K562 (cell line): Measurements from ENCODE around the gene CD226.

Experiments used
- CTCF ChIP-seq, 3 experiments: IDR thresholded peaks in 2 of 3; conservative IDR thresholded peaks in 1 of 3; 2 replicates each; pipeline ENCODE4 v1.5.1; 2011 to 2012; ENCODE audit warnings: low read length in 3 of 3, mild to moderate bottlenecking in 3 of 3, control low read depth in 2 of 3, improper control_type of control experiment in 1 of 3, inconsistent platforms in 1 of 3, low read depth in 1 of 3, mixed read lengths in 1 of 3, moderate library complexity in 1 of 3; ENCODE audit not compliant: insufficient read depth in 2 of 3
- HBP1 ChIP-seq: fragments of 450-650 bp; formaldehyde crosslinking; IDR thresholded peaks from 2 replicates; pipeline ENCODE4 v1.4.0; 2022; ENCODE audit warnings: missing genetic modification characterization
- SIX5 ChIP-seq, 2 experiments: IDR thresholded peaks; 2 replicates each; pipeline ENCODE4 v1.6.1; 2011; ENCODE audit warnings: low read length in 2 of 2, borderline replicate concordance in 1 of 2, low read depth in 1 of 2, mild to moderate bottlenecking in 1 of 2, moderate library complexity in 1 of 2; ENCODE audit not compliant: insufficient read depth in 1 of 2

DNA sequence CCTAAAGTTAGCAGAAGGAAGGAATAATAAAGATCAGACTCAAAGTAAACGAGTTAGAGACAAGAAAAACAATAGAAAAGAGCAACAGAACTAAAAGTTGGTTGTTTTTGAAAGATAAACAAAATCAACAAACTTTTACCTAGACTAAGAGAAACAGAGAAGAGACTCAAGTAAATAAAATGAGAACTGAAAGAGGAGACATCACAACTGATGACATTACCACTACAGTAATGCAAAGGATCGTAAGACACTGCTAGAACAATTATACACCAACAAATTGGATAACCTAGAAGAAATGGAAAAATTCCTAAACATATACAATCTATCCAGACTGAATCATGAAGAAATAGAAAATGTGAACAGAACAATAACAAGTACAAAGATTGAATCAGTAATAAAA is 139.3 kb downstream of the CD226 start:
- TF ChIP-seq SIX5 (IDR thresholded peaks at IDR 0.05; ENCODE audit: borderline replicate concordance in 1 of 2, insufficient read depth in 1 of 2, low read depth in 1 of 2, low read length in 2 of 2) (no peak), HBP1 (CRISPR knock-in tag) (no peak), CTCF (IDR thresholded peaks at IDR 0.05 in 2 of 3, conservative IDR thresholded peaks at IDR 0.05 in 1 of 3; ENCODE audit: insufficient read depth in 2 of 3, low read depth in 1 of 3, low read length in 3 of 3) (no peak)
